Measurements from ENCODE around the gene ENG. TPM values are rescaled to one million over a fixed set of nuclear protein-coding genes. Genes with fewer than 3 reads are reported as not detected.
A peak's percentile ranks its signal among the peaks of the same experiment; 100 is the strongest.

Gene ENG
- total RNA-seq, 3 donors from 2014 or later (not counting 1 experiment from before 2014, with no cell fraction given): 8.5 to 13.6 (median 12.3) TPM

DNA sequence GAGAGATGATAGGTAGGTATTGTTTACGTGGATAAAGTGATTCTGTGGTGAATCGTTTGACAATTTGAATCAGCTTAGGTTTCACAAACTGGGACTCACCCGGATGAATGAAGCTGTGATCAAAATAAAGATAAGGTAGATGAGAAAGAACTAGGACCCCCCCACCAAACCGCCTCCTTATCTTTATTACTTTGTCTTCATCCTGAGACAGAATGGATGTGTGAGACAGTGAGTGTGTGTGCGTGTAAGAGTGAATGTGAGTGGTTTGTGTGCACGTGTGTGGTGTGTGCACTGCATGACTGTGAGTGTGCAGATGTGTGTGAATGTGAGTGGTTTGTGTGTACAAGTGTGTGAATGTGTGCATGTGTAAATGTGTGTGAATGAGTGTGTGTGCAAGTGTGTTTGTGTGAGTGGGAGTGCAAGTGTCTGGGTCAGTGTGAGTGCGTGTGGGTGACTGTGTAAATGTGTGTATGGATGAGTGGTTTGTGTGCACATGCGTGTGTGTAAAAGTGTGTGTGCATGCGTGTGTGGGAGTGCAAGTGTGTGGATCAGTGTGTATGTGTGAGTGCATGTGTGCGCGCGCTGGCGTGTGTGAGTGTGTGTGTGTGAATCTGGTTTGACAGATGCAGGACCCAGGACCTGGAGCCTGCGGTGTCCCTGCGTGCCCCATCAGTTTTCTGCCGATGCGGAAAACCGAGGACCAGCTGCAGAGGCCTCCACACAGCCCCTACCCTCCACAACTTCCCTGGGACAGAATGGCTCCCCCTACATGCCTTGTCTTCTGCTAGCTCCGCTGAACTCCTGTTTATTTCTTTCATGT lies 11.4 kb upstream of the ENG start:
- Histone ChIP-seq H3K36me3 (ENCODE audit: control insufficient read depth, insufficient read depth, low read length) (no peaks in the 10 kb centered on the region), H3K4me3 (ENCODE audit: low read length) (no peak overlapping the region), H3K27ac (ENCODE audit: low read length) (peak overlapping the region; percentile 57), H3K27me3 (ENCODE audit: control insufficient read depth, insufficient read depth, low read length) (no peaks in the 10 kb centered on the region), H3K9me3 (ENCODE audit: control insufficient read depth, insufficient read depth, low read length) (no peaks in the 10 kb centered on the region), H3K4me1 (ENCODE audit: control insufficient read depth, insufficient read depth, low read length) (peaks cover 54% of the 10 kb centered on the region)
- Mint-ChIP-seq H3K4me1 (peaks cover 14 to 39% of the 10 kb centered on the region in 2 donors), H3K4me3 (no peak overlapping the region), H3K27me3 (ENCODE audit: low read depth in 2 of 2) (no peaks in the 10 kb centered on the region), H3K9me3 (no peaks in the 10 kb centered on the region), H3K27ac (peak overlapping the region; percentile 60 to 63), H3K36me3 (no peaks in the 10 kb centered on the region)
- intact Hi-C loops (cut with micrococcal nuclease): loop anchor here (5.0 to 10.0 kb wide), 3 partner anchors 64 to 361 kb away; partner anchors contain the start of genes CDK9 and FPGS
- TF ChIP-seq, protein P1, sequence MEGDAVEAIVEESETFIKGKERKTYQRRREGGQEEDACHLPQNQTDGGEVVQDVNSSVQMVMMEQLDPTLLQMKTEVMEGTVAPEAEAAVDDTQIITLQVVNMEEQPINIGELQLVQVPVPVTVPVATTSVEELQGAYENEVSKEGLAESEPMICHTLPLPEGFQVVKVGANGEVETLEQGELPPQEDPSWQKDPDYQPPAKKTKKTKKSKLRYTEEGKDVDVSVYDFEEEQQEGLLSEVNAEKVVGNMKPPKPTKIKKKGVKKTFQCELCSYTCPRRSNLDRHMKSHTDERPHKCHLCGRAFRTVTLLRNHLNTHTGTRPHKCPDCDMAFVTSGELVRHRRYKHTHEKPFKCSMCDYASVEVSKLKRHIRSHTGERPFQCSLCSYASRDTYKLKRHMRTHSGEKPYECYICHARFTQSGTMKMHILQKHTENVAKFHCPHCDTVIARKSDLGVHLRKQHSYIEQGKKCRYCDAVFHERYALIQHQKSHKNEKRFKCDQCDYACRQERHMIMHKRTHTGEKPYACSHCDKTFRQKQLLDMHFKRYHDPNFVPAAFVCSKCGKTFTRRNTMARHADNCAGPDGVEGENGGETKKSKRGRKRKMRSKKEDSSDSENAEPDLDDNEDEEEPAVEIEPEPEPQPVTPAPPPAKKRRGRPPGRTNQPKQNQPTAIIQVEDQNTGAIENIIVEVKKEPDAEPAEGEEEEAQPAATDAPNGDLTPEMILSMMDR (IDR thresholded peaks at IDR 0.05): no peak
- ATAC-seq: no peak
- 75% methylated on average over 17 of the region's 19 CpGs for WGBS (ENCODE audit: insufficient coverage)
- DNase-seq: peak in 1 of 2 donors; percentile 57

DNA sequence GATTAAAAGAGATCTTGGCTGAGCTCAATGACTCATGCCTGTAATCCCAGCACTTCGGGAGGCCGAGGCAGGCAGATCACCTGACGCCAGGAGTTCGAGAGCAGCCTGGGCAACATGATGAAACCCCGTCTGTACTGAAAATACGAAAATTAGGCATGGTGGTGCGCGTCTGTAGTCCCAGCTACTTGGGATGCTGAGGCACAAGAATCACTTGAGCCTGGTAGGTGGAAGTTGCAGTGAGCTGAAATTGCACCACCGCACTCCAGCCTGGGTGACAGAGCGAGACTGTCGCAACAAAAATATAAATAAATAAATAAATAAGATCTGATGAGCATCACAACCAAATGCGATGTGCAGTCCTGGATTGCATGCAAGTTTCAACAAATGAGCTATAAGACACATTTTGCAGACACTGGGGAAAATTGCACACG lies 8.7 kb upstream of the ENG start:
- intact Hi-C loops (cut with micrococcal nuclease): loop anchor here (2.0 to 10.0 kb wide), 3 partner anchors 54 to 358 kb away; partner anchors contain the start of genes ST6GALNAC4 and TOR2A
- peaks cover 67% of the 10 kb centered on the region for H3K4me1 ChIP-seq (ENCODE audit: control insufficient read depth, insufficient read depth, low read length)

GRCh38 chr9:127862075-127863011 lies 7.9 kb upstream of the ENG start:
- Mint-ChIP-seq H3K36me3 (no peaks in the 10 kb centered on the region), H3K27me3 (ENCODE audit: low read depth in 2 of 2) (no peaks in the 10 kb centered on the region), H3K4me1 (peaks cover 19 to 55% of the 10 kb centered on the region in 2 donors), H3K9me3 (no peaks in the 10 kb centered on the region), H3K4me3 (peak overlapping the region; percentile 49), H3K27ac (peak overlapping the region; percentile 85 to 96)
- WGBS (ENCODE audit: insufficient coverage): 7% methylated on average over 27 of the region's 29 CpGs
- Histone ChIP-seq H3K27me3 (ENCODE audit: control insufficient read depth, insufficient read depth, low read length) (no peaks in the 10 kb centered on the region), H3K27ac (ENCODE audit: low read length) (peak overlapping the region; percentile 87), H3K4me3 (ENCODE audit: low read length) (no peak overlapping the region), H3K36me3 (ENCODE audit: control insufficient read depth, insufficient read depth, low read length) (no peaks in the 10 kb centered on the region), H3K9me3 (ENCODE audit: control insufficient read depth, insufficient read depth, low read length) (no peaks in the 10 kb centered on the region), H3K4me1 (ENCODE audit: control insufficient read depth, insufficient read depth, low read length) (peaks cover 75% of the 10 kb centered on the region)
- intact Hi-C loops (cut with micrococcal nuclease): loop anchor here (2.0 to 10.0 kb wide), 3 partner anchors 55 to 358 kb away; partner anchors contain the start of genes ST6GALNAC4 and TOR2A
- ATAC-seq: peak; percentile 78 to 93 (median 82)
- DNase-seq: peak; percentile 63 to 68
- TF ChIP-seq, protein P1 (IDR thresholded peaks at IDR 0.05): no peak

More for the DNA sequence above, 8.7 kb upstream of the ENG start:
- TF ChIP-seq, protein P1 (IDR thresholded peaks at IDR 0.05): no peak
- Mint-ChIP-seq H3K27me3 (ENCODE audit: low read depth in 2 of 2) (no peaks in the 10 kb centered on the region), H3K4me1 (peaks cover 19 to 52% of the 10 kb centered on the region in 2 donors), H3K9me3 (no peaks in the 10 kb centered on the region), H3K27ac (peak overlapping the region; percentile 85 to 96), H3K4me3 (peak overlapping the region; percentile 49), H3K36me3 (no peaks in the 10 kb centered on the region)
- peak overlapping the region; percentile 87 for H3K27ac ChIP-seq (ENCODE audit: low read length)
- DNase-seq (no peak), ATAC-seq (no peak)
- 84% methylated on average over 10 of the region's 13 CpGs for WGBS (ENCODE audit: insufficient coverage)
- no peaks in the 10 kb centered on the region for H3K9me3 ChIP-seq (ENCODE audit: control insufficient read depth, insufficient read depth, low read length)
- no peak overlapping the region for H3K4me3 ChIP-seq (ENCODE audit: low read length)
- no peaks in the 10 kb centered on the region for H3K27me3 ChIP-seq (ENCODE audit: control insufficient read depth, insufficient read depth, low read length)
- H3K36me3 ChIP-seq (ENCODE audit: control insufficient read depth, insufficient read depth, low read length): no peaks in the 10 kb centered on the region

Measured in natural killer cell (primary cell).